KG1 (cell line): ENCODE data around the gene SYN1.

Experiments
- DNase-seq: peaks from one replicate; lab custom pipeline; 2025; lab: John Stamatoyannopoulos, UW

Gene SYN1

DNA sequence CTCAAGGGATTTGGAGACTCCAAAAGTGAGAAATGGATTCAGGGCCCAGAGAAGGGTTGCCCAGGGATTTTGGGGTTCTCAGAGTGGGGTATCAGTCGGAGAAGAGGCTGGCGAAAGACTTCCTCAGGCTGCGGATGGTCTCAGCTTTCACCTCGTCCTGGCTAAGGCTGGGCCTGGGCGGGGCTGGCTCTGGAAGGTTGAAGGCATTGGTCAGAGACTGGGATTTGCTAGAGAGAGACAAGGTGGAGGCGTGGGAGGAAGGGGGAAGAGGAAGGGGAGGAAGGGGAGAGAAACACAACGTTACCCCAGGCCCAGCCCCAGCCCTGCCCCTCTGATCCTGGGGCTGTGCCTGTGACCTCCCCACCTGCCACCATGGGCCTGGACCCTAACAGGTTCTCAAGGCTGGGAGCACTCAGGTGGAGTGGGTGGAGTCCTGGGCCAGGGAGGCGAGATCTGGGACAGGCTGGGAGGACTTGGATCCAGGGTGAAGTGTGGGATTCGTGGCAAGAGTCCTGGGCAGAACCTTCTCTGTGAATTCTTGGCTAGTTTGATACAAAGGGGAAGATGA, 46.8 kb downstream of the SYN1 start:
- no peak for DNase-seq

DNA sequence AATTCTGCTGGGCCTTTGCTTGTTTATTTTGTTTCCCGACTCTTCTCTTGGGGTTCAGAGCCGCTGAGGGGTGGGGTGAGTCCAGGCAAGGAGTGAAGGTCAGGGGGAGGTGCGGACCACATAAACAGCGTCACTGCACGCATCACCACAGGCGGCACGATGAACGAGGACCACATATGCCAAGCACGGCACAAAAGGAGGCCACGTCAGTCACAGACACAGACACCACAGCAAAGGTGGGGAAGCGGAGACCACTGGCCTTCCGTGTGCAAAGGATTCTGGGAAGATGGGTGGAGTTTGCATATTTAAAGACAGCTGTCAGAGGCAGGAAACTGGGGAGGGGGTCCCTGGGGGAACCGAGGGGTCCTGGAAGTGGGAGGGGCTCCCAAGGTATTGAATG, 47.8 kb downstream of the SYN1 start:
- no peak for DNase-seq

DNA sequence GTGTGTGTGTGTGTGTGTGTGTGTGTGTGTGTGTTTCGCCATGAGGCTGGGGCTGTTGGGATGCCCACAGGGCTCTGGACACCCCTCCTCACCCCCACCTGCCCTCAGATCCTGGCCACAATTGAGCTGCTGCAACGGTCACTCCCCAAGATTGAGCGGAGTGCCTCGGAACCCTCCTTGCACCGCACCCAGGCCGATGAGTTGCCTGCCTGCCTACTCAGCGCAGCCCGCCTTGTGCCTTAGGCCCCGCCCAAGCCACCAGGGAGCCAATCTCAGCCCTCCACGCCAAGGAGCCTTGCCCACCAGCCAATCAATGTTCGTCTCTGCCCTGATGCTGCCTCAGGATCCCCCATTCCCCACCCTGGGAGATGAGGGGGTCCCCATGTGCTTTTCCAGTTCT, 48.4 kb downstream of the SYN1 start:
- no peak for DNase-seq

DNA sequence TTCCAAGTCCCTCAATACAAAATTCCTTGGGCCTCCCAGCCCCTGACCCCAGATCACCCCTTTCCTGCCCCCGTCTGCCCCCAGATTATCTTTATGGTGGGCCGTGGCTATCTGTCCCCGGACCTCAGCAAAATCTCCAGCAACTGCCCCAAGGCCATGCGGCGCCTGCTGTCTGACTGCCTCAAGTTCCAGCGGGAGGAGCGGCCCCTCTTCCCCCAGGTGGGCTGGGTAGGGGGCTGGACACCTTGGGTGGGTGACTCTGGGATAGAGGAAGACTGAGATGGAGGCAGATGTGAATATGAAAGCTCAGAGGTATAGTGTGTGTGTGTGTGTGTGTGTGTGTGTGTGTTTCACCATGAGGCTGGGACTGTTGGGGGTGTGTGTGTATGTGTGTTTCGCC, 48.9 kb downstream of the SYN1 start:
- DNase-seq: no peak

DNA sequence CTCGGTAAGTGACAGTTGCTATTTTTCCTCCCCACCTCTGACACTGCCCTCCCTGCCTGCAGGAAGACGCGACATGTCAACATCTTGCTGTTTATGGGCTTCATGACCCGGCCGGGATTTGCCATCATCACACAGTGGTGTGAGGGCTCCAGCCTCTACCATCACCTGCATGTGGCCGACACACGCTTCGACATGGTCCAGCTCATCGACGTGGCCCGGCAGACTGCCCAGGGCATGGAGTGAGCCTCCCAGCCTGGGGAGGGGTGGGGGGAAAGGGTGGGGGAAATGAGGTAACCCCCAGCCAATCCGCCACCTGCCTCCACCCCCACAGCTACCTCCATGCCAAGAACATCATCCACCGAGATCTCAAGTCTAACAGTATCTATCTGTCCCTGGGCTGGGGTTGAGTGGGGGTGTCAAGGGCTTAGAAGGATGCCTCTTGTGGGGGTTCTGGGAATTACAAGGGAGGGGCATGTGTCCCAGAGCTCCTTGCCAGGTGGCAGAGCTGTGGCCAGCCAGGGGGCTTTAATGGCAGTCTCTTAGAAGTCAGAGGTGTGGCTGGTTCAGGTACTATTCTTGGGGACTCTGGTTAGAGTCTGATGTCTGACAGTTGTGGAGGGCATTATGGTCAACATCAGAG, 50.9 kb downstream of the SYN1 start:
- DNase-seq: no peak

DNA sequence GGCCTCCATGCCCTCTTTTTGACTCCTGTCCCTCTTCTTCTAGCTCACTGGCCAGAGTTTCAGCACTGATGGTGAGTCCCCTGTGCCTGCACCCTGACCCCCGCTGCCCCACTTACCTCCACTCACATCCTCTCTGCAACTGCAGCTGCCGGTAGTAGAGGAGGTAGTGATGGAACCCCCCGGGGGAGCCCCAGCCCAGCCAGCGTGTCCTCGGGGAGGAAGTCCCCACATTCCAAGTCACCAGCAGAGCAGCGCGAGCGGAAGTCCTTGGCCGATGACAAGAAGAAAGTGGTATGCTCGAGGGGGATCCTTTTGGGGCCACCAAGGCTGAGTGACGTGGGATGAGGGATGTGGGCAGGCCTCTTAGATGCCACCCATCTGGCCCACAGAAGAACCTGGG, 52.8 kb downstream of the SYN1 start:
- no peak for DNase-seq

DNA sequence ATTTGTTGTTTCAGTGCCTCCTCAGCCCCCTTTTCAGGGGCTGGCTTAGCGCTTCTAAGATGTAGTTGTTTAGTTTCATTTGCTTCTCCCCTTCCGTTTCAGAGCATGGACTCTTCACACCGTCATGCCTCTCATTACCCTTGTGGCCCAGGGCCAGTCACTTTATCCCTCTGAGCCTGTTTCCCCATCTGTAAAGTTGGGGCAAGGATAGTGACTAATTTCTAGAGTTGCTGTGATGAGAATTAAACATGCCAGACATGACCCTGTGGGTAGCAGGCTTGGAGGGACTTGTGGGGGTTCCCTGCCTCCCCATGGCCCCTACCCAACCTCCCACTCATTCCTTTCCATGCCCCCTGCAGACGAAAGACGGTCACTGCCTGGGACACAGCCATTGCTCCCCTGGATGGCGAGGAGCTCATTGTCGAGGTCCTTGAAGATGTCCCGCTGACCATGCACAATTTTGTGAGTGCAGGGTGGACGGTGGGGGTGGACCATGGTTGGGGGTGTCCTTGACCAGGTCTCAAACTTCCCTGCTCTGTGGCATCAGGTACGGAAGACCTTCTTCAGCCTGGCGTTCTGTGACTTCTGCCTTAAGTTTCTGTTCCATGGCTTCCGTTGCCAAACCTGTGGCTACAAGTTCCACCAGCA, 55.1 kb downstream of the SYN1 start:
- no peak for DNase-seq

DNA sequence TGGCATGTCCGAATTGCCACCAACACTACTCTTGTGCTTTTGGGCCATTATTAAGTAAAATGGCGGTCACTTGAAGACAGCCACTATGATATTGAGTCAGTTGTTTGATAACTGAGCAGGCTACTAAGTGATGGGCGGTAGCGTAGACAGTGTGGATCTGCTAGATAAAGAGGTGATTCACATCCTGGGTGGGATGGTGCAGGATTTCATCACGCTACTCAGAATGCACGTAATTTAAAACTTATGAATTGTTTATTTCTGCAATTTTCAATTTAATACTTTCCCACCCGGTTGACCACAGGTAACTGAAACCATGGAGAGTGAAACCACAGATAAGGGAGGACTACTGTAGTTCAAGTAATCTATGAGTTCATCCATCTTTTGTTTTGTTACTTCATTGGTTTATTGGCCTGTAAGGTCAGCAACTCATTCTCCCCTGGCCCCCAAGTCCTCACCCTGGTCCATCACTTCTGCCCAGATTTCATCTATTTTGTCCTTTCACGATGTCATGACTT, 55.8 kb downstream of the SYN1 start:
- no peak for DNase-seq

DNA sequence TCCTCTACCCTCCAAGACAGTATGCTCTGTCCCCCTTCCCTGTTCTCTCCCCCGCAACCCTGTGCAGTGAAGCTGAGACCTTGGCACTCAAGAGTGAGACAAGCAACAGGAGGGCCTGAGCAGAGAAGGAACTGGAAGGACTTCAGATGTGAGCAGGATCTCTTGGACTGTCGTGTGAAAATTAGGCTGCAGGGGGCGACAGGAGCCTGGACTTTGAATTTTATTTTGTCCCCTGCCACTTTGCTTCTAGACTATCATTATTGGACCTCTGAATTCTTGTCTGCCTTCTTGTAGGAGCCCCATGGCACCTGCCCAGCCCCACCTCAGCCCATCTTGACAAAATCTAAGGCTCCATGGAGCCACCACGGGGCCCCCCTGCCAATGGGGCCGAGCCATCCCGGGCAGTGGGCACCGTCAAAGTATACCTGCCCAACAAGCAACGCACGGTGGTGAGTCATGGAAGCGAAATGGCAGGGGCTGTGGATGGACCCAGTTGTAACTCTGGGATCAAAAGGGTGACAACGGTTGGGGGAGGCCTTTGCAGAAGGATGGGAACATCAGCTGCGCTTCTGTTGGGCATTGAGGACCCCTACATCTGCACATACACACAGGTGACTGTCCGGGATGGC, 56.9 kb downstream of the SYN1 start:
- no peak for DNase-seq

DNA sequence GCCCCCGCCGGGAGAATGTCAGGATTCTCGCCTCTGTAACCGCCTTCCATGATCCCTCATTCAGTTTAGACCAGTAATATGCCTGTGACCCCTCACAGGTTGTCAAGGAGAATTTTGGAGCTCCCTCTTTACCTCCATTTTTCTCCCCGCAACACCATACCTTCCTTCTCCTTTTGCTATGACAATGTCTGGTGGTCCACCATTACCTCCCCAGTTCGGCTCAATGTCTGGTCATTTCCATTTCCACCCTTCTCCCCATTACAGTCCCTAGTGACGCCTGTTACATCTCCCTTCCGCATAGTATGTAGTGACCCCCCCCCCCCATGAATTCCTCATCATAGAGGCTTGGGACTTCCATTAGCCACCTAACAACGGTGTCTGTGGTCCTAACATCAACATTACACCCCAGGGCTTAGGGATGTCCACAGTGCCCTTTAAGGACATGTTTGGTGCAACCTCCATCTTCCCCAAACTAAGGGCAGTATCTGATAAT, 58.0 kb downstream of the SYN1 start:
- DNase-seq: no peak

DNA sequence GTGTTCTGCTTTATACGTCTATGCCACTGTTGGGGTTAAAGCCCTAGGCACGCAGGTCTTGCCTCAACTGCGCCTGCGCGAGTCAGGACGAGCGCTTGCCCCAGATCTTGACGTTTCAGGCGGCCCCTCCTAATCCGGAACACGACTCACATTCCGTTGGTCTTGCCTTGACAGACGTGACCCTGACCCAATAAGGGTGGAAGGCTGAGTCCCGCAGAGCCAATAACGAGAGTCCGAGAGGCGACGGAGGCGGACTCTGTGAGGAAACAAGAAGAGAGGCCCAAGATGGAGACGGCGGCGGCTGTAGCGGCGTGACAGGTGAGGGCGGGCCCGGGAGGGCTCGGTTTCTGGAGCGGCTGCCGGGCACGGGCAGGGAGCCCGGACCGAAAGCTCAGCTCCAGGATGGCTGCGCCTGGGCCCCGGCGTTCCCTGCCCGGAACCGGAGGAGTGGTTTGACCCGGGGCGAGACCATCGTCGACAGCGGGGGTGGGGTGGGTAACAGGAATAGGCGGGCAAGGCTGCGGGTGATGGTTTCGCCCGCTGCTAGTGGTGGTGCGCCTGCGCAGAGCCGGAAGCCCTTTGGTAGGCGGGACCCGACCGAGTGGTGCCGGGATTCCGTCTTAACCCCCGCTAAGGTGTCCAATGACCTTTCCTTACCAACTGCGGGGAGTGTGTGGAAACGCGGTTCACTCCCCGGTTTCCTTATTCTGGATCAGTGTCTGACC, 58.6 kb downstream of the SYN1 start, which contains the start of gene ARAF:
ARAF (plus strand) TSS at position 272 of the 725 bp plus-strand sequence. CDS start 1,763 bp downstream, outside the sequence.
- peak; percentile 53 for DNase-seq

DNA sequence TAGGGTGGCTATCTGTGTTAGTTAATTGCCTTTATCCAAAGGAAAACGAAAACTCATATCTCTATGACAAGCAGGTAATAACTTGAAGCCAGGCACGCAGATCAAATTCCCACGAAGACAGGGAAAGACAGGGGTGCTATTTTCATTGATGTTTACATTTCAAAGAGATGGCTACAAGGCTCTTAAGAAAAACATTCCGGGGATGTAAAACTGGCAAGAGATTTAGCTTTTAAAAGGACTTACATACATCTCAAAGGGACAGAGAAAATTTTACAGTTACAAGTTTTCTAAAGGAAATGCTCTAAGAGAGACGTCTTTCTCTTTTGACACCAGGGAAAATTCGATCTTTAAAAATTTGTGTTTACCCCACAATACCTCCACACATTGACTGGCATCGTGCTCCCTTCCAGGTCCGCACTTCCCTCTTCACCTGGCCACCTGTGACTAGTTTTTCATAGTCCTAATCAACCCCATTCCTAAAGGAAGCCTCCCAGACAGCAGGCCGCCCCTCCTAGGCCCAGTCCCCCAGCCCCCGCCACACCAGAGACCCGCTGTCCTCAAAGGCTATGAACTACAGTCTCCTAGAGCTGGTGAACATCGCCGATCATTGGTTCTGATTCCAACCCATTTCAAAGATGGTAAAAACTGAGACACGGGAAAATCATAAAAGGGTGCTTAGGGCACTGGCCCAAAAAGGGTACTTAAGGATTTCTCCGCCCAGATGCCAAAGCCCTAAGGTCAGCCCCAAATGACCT, 59.3 kb downstream of the SYN1 start:
- no peak for DNase-seq

DNA sequence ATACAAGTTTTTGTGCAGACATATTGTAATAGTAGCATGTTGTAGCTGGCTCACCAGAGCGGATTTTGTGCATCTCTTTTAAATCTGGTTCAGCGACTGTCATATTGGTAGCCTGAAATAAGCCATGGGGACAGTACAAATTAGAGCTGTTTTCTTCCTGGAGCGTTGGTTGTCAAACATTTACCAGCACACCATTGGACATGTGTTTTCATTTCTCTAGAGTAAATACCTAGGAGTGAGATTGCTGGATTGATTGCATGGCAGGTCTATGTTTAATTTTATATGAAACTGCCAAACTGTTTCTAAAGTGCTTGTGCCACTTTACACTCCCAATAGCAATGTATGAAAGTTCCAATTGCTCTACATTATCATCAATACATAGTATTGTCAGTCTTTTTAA, 61.2 kb downstream of the SYN1 start:
- DNase-seq: no peak

DNA sequence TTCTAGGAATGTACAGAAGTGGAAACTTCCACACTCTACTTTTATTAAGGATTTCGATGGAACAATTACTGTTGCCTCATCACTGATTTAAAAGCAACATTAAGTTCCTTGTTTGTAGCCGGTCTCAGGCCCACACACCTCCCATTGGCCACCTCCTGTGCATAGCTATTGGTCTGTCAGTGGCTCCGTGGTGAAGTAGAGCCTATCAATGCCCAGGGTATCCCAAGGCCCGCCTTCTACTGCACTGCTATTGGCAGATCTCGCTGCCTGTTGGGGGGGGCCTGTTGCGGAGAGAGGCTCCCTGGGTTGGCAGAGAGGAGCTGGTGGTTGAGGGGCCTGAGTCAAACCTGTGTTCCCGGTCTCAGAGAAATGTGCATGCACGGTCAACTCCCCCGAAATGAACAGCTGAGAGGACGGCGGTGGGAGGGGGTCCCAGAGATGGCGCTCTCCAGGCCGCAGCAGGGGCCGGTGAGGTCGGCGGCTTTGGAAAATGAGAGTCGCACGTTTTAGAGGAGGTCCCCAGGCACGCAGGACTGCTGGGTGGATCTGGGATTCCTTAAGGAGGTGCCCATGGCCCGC, 63.5 kb downstream of the SYN1 start:
- DNase-seq: no peak

DNA sequence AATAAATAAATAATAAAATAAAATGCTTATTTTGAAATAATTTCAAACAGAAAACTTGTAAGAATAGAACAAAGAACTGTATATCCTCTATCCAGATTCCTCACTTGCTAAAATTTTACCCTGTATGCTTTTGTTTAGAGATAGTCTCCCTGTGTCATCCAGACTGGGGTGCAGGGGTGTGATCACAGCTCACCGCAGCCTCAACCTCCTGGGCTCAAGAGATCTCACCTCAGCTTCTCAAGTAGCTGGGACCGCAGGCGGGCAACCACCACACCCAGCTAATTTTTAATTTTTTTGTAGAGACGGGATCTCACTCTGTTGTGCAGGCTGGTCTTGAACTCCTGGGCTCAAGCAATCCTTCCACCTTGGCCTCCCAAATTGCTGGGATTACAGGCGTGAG, 76.2 kb downstream of the SYN1 start:
- no peak for DNase-seq

DNA sequence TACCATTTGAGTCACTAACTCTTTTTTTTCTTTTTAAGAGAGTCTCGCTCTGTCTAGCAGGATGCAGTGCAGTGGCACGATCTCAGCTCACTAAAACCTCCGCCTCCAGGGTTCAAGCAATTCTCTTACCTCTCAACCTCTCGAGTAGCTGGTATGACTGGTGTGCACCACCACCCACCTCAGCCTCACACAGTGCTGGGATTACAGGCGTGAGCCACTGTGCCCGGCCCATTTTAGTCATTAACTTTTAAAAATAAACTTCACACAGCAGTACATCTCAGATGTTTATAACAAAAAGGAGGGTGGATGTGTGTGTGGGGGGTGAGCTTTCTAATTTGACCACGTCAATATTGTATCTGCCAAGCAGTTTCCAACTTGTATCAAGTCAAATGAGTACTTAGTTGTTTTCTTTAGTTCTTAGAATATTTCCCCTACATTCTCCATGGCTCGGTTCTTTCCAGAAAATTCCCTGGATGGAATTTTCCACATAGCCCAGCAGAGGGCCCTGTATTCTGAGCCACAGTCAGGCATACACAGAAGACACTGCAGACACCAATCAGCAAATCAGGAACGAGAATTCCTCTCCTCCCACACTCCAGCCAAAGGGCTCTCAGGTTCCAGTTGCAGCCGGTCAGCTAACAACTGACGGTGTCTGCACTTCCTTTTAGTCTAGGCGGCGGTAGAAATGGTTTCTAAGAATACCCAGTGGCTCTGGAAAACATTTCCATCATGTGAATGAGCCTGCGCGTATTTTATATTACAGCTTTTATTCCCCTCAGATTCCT, 78.7 kb downstream of the SYN1 start:
- DNase-seq: no peak

DNA sequence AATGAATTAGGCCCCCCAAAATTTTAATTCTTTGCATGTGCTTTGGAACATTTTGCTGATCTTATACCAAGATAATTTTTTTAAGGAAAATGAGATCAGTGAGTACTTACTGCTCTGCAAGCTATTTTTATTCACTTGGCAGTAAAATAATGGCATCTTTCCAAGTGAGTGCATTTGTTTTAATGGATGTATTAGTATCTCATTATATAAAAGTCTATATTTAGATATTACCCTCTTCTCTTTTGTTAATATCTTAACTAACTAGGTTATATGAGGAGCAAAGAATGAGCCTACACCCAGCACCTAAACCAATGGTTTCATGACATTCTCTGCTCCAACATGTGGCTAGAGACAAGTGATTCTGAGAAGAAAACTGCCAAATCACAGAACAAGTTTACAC, 79.8 kb downstream of the SYN1 start:
- DNase-seq: no peak

DNA sequence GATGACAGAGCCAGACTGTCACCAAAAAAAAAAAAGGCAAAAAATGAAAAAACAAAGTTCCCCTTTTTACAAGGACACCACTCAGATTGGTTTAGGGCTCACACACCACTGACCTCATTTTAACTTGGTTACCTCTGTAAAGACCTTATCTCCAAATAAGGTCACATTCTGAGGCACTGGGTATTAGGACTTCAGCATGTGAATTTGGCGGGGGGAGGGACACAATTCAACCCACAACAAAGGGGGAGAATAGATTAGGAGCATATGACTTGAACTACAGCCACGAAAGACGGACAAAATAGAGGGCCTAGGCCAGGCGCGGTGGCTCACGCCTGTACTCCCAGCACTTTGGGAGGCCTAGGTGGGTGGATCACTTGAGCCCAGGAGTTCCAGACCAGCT, 89.6 kb downstream of the SYN1 start:
- DNase-seq: no peak

DNA sequence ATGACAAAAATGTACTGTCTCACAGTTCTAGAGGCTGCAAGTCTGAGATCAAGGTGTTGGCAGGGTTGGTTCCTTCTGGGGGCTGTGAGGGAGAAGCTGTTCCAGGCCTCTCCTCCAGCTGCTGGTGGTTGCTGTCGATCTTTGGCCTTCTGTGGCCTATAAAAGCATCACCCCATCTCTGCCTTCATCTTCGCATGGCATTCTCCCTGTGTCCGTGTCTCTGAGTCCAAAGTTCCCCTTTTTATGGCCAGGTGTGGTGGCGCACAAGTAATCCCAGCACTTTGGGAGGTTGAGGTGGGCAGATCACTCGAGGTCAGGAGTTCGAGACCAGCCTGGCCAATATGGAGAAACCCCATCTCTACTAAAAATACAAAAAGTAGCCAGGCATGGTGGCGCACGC, 90.1 kb downstream of the SYN1 start:
- DNase-seq: no peak

DNA sequence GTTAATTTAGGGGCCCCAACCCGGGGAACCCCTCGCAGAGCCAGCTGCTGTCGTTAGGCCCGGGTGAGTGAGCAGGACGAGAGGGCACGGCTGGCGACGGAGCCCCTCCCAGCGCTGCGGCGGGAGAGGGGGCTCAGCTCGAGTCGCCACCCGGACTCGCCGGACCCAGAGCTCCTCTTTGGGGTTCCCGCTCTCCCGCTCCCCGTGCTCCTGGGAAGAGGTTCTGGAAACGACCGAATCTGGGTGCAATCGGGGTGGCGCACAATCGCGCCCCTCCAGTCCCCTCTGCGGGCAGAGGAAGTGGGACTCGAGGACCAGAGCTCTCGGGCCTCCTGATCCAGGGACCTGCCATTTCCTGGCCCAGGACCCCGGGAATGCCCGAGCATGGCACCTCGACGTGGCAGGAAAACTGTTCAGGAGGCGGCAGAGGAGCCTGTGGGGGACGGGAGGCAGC, 95.9 kb downstream of the SYN1 start:
- no peak for DNase-seq
